HG02852 (cell line): Measurements from ENCODE around the gene CCDC121.
"Not testable (repeated sequence)": the region's sequence is repeated elsewhere in the genome, so short reads cannot be mapped to it uniquely, and the experiment has no call there.

Experiments
- ATAC-seq: cut with Tn5 transposase; IDR thresholded peaks from one replicate; pipeline ENCODE4 v1.9.1; 2021; ENCODE audit warnings: mild to moderate bottlenecking, moderate library complexity; ENCODE audit not compliant: unreplicated experiment

Gene CCDC121

DNA sequence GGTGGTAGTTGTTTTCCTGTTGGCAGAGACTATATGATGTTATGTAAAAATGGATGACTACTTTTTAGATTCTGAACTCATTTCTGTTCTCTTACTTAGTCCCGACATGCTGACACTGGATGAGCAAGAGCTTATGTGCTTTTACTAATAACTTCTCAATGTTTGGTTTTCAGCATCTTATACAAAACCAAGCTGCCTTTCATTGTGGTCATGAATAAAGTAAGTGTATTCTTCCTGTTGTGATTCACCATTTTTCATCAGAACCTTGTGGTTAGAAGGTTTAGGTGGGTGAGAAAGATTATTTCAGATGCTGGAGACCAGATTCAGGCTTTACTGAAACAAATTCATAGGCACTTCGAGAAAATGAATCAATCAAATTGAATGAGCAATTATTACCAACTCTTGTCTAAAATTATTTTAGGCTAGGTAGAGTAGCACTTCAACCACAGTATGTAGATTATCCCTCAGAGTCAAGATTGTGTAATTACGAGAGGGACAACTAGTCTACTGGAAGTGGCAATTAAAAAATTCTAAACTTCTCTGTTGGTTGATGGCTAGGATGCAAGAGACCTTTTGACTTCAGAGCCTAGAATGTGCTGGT, 9.3 kb upstream of the CCDC121 start:
- ATAC-seq: no peak

GRCh38 chr2:27636766-27637165, 8.0 kb upstream of the CCDC121 start:
- no peak for ATAC-seq

- ATAC-seq: no peak
These were observed 5.5 kb upstream of the CCDC121 start for GRCh38 chr2:27634291-27634690.

DNA sequence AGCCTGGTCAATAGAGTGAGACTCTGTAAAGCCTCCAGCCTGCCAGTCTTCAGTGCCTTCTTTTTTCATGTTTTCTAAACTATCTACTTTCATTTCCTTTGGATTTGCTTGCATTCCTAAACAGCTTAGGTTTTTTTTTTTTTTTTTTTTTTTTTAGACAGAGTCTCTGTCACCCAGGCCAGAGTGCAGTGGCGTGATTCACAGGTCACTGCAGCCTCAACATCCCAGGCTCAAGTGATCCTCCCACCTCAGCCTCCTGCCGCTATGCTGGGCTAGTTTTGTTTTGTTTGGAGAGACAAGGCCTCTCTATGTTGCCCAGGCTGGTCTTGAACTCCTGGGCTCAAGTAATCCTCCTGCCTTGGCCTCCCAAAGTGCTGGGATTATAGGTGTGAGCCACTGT, 1.4 kb upstream of the CCDC121 start:
- ATAC-seq: not testable (repeated sequence)

DNA sequence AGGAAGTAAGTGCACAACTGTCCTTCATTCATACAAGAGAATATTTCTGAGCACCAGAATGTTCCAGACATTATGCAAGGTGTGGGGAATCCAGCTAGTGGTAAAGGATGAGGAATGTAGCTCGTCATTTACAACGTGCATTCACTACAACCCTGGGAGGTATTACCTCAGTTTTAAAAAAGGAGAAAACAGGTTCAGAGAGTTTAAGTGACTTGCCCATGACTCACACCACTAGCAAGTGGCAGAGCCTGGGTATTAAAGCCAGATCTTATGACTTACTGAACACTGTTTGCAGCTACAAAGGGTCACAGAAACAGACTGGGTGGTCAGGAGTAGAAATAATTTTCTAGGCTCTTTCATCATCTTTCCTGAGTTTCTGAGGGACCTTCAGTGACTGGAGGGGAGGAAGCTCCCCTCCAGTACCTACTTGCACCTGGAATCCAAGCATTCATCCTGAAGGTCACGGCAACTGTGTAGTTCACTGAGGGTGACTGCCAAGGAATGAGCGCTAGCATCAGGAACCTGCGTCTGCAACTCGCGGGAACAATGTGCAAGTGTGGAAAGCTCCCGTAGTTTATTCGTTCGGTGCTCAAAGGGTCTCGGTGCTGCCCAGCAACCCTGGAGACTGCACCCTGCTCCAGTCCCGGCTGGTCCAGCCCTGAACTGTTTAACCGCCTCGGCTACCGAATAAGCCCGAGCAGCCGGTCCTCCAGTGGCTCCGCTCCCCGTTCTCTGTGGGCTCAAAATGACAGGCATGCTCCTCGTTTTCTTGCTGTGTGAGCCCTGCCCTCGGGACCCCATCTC, 647 bp downstream of the CCDC121 start:
- ATAC-seq: peak; percentile 29

DNA sequence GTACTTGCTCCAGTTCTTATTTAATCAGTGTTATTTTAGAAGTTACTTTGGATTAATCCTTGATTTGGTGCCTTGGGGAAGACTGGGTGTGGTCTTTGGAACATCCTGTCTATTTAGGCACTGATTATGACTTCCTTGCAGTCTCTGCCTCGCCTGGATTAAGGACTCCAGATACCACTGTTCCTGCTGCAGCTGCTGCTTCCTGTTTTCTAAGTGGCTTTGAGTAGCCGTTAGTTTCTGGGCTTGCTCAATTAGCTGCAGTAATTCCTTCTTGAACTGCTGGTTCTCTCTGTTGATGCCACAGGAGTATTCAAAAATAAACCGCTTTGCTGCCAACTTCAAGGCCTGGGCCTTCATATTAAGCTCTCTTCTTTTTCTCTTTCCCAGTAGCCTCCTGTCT, 1.9 kb downstream of the CCDC121 start:
- ATAC-seq: not testable (repeated sequence)

DNA sequence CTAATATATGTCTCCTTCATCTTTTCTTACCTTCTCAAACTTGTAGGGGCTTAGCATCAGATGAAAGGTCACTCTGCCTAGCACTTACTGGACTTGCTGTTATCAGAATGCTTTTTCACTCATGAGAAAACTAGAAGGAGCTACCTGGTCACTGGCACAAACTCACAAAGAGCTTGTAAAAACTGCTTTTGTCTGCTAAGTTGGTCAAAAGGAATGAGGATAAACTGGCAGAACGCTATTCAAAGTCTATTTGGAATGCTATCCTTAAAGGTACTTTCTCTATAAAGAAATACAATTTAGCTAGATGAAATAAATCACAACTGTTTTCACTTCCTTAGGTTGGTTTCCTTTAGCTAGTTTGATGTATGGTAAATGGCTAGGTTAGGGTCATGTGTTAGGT, 2.5 kb downstream of the CCDC121 start:
- ATAC-seq: not testable (repeated sequence)

GRCh38 chr2:27624943-27625342, 3.9 kb downstream of the CCDC121 start:
- no peak for ATAC-seq

GRCh38 chr2:27622921-27623384, 5.9 kb downstream of the CCDC121 start:
- ATAC-seq: no peak

DNA sequence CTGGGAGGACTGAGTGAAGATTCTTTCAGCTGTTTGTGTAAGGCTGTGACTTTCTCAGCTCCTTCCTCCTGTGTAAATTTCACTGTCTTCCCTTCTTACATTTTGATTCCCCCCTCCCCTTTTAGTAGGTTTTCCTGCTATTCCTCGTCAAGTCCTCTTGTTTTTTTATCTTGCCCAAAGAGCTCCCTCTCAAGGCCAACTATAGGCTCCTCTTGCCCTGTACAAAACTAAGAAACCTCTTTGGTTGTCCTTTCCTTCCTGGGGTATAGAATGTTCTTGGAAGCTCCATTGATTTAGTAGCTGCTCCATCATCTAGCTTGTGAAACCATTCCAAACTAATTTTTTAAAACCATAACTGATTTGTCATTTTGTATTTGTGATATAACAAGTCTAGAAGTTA, 7.3 kb downstream of the CCDC121 start:
- no peak for ATAC-seq

- no peak for ATAC-seq
These were observed 13.5 kb downstream of the CCDC121 start for GRCh38 chr2:27615316-27615715.

DNA sequence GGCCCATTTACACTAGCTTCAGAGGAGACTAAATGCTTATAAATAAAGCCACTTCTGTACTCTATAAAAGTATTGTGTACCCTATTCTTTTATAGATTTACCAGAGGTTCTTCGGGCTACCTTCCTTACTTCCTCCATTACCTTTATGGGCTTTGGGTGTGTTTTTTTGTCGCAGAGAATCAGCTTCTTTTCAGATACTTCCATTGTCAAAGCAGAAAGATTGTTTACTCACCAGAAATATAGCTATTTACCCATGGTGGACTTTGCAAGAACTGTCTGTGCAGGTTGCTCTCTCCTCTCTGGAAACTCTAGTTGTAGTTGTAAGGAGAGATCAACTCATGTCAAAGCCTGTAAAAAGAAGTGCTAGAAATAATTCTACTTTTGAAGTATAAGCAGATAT, 14.8 kb downstream of the CCDC121 start:
- no peak for ATAC-seq

- ATAC-seq: no peak
These were observed 22.2 kb downstream of the CCDC121 start for GRCh38 chr2:27606611-27607010.

GRCh38 chr2:27596627-27597026, 32.2 kb downstream of the CCDC121 start:
- ATAC-seq: no peak

- ATAC-seq: not testable (repeated sequence)
These were observed 33.4 kb downstream of the CCDC121 start for GRCh38 chr2:27595412-27595811.

DNA sequence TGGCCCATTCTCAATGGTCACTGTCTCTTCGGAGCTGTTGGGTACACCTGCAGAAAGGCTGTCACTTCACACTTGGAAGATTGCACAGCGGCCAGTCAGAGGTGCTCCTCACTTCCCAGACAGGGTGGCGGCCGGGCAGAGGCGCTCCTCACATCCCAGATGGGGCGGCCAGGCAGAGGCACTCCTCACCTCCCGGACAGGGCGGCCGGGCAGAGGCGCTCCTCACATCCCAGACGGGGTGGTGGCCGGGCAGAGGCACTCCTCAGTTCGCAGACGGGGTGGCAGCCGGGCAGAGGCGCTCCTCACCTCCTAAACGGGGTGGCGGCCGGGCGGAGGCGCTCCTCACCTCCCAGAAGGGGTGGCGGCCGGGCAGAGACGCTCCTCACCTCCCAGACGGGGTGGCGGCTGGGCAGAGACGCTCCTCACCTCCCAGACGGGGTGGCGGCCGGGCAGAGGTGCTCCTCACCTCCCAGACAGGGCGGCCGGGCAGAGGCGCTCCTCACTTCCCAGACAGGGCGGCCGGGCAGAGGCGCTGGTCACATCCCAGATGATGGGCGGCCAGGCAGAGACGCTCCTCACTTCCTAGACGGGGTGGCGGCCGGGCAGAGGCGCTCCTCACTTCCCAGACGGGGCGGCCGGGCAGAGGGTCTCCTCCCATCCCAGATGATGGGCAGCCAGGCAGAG, 34.6 kb downstream of the CCDC121 start:
- not testable (repeated sequence) for ATAC-seq

GRCh38 chr2:27593240-27593639, 35.6 kb downstream of the CCDC121 start:
- no peak for ATAC-seq

DNA sequence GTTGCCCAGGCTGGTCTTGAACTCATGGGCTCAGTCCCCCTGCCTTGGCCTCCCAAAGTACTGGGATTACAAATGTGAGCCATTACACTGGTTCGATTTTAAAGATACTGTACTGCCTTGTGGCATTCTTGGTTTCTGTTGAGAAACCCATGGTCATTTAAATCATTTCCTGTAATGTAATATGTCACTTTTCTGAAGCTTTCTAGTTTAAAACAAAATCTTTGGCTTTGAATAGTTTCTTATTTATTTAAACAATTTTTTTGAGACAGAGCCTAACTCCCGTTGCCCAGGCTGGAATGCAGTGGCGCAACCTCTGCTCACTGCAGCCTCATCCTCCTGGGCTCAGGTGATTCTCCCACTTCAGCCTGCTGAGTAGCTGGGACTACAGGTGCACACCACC, 37.1 kb downstream of the CCDC121 start:
- no peak for ATAC-seq

- no peak for ATAC-seq
These were observed 40.5 kb downstream of the CCDC121 start for GRCh38 chr2:27588308-27588707.

DNA sequence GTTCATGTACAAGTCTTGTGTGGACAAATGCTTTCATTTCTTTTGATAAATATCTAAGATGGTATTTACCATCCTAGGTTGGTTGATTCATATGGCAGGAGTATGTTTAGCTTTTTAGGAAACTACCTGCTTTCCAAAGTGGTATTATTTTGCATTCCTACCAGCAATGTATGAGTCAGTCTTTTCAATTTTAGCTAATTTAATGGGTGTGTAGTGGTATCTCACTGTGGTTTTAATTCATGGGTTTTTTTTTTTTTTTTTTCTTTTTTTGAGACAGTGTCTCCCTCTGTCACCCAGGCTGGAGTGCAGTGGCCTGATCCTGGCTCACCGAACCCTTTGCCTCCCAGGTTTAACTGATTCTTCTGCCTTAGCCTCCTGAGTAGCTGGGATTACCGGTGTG, 41.8 kb downstream of the CCDC121 start:
- no peak for ATAC-seq

- ATAC-seq: no peak
These were observed 44.2 kb downstream of the CCDC121 start for GRCh38 chr2:27584597-27584996.

GRCh38 chr2:27583390-27583915, 45.4 kb downstream of the CCDC121 start:
- no peak for ATAC-seq
